GM18526 (cell line): ENCODE data around the gene YAP1.

ENCODE experiments used
- POLR2A ChIP-seq: IDR thresholded peaks from 3 replicates; pipeline ENCODE4 v1.6.1; 2011; ENCODE audit not compliant: insufficient read length; ENCODE audit errors: extremely low read depth

YAP1 gene

DNA sequence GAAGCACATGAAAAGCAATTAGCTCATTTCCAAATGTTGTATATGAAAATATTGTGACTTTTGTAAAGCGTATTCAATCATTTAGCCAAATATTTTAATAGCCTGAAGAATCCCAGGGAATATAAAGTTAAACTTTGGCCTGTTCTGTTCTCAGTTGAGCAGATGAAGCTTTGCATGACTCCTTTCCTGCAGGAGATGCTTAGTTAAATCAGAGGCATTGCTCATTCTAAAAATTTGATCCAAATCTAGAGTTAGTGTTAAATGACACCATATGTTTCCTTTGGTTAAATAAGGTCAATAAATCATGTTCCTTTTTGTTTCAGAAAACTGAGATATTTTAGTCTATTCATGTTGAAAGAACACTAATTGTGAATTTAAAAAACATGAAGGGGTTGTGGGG lies 155.9 kb downstream of the YAP1 start:
- TF ChIP-seq POLR2A = no peak

GRCh38 chr11:102267609-102268008 lies 157.4 kb downstream of the YAP1 start:
- no peak for TF ChIP-seq POLR2A

GRCh38 chr11:102268083-102268984 lies 158.1 kb downstream of the YAP1 start:
- no peak for TF ChIP-seq POLR2A

DNA sequence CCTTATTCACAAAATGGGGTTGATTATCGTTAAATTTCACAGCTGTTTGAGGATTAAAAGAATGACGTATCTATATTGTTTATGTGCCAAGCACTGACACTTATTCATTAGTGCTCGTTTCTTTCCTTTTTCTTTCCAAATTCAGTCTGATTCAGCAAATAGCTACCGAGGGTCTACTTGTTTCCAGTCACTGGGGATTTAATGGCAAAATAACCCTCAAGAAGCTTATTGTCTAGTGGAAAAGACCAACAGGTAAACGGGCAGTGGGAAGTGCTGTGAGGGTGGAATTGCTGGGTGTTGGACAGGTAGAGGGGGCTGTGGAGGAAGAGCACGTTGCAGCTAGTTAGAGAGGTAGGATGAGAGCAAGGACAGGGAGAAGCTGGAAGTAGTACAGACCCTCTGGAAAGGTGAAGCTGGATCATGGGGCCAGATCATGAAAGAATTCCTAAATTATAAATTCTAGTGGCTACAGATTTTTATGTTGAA lies 158.8 kb downstream of the YAP1 start:
- no peak for TF ChIP-seq POLR2A

GRCh38 chr11:102269927-102270326 lies 159.7 kb downstream of the YAP1 start:
- TF ChIP-seq POLR2A = no peak

GRCh38 chr11:102272047-102272824 lies 162.0 kb downstream of the YAP1 start:
- no peak for TF ChIP-seq POLR2A

GRCh38 chr11:102274628-102275027 lies 164.4 kb downstream of the YAP1 start:
- no peak for TF ChIP-seq POLR2A

GRCh38 chr11:102276362-102276761 lies 166.1 kb downstream of the YAP1 start:
- TF ChIP-seq POLR2A = no peak

GRCh38 chr11:102276783-102277182 lies 166.5 kb downstream of the YAP1 start:
- TF ChIP-seq POLR2A = no peak

- no peak for TF ChIP-seq POLR2A
These were observed 169.5 kb downstream of the YAP1 start for GRCh38 chr11:102279641-102280170.

DNA sequence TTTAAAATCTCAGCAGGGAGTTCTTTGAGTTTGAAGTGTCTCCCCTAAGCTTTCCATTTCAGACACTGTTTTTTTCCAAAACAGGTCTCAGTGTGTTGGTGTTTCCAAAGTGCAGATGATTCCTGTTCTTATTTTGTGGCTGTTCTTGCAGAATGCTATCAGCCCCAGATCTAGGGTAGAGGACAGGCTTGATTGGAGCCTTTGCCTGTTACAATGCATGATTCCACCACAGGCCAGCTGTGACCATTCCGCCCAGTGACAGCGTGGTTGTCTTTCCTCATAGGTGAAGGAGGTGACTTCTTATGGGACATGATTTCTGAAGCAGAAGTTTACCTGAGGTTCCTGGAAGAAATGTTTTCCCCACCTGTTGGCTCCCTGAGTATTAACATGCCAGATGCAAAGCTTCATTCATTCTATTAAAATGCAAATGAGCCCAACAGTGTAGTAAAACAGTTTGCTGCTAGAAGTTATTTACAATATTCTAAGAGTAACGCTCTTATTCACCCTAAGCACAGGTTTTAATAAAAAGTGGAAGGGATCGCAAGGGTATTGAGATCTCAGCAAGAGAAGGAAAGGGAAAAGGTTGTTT lies 170.1 kb downstream of the YAP1 start:
- no peak for TF ChIP-seq POLR2A
